Measurements from ENCODE around the gene AIMP1.

Gene AIMP1

DNA sequence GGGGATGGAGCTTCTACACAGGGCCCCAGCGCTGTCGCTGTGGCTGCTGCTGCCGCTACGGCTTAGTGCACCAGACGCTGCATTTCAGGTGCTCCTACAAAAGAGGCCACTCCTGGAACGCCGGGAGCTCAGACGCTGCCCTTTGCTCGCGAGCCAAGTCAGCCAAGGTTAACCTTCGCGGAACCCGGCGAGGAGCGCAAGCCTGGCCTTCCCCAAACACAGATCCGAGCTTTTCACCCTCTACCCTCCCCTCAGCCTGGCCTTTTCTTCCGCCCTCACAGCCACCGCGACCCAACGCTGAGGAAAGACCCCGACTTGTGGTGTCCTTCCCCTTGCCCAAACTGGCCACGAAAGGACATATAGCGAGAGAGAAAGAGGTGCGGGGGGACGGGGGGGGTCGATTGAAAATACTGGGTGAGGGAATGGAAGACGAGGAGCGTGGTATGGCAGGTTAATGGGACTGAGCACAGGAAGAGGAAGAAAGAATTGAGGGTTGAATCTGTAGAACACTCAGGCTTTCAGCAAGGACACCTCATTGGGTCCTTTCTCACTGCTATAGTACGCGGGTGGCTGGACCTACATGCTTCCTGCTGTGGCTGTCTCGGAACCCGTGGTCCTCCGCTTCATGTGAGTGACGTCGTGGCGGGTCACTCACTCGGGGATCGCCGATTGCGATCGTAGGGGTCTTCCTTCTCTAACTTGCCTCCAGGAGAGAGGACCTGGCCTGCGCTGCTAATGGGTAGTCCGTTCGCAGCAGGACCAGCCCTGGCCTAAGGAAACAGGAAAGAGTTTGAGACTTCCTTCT is at the start of gene AIMP1, which contains the start of gene TBCK:
TSS of gene AIMP1 (plus strand) at position 583 of the 805 bp plus-strand sequence. CDS start 8,460 bp downstream, outside the sequence.
TSS of gene TBCK (minus strand) at position 242 of the 805 bp plus-strand sequence. CDS start 7,249 bp downstream, outside the sequence.
- DNase-seq (ENCODE audit: low read depth in 2 of 2): peak; percentile 72 to 73

DNA sequence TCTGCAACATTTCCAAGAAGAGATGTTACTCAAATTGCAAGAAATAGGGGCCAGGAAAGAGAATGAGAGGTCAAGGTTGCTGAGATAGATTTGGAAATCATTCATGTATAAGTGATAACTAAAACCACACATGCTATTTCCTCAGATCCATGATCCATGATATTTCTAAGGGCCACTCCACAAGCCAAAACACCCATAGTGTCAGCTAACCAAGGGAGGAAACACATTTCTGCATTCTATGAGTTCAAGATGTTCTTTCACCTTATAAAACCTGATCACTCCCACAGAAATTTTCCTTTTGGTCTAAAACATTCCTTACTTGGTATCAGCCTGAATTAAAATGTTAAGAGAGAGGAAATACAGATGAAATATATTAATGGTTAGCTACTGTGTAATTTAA is 47.6 kb upstream of the AIMP1 start:
- DNase-seq (ENCODE audit: low read depth in 2 of 2): no peak

GRCh38 chr4:106269711-106270110 is 46.6 kb upstream of the AIMP1 start:
- DNase-seq (ENCODE audit: low read depth in 2 of 2): no peak

GRCh38 chr4:106270736-106271135 is 45.6 kb upstream of the AIMP1 start:
- DNase-seq (ENCODE audit: low read depth in 2 of 2): no peak

- DNase-seq (ENCODE audit: low read depth in 2 of 2): no peak
Measured at GRCh38 chr4:106273831-106274230, 42.5 kb upstream of the AIMP1 start.

DNA sequence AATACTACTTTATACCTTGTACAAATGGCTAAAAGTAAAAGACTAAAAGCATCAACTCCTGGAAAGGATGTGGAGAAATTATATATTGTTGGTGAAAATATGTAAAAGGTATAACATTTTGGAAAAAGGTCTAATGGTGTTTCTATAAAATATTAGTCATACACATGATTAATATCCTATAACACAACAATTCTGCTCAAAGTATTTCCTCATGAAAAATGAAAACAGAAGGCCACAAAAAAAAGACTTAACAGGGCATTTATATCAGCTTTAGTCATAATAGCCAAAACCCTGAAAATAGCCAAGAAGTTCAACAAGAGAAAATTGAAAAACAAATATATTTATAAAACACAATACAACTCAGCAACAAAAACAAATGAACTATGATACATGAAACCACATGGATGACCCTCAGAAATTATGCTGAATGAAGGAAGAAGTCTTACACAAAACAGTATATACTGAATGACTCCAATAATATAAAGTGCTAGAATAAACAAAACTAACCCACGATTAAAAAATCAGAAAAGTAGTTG is 39.1 kb upstream of the AIMP1 start:
- no peak for DNase-seq (ENCODE audit: low read depth in 2 of 2)

DNA sequence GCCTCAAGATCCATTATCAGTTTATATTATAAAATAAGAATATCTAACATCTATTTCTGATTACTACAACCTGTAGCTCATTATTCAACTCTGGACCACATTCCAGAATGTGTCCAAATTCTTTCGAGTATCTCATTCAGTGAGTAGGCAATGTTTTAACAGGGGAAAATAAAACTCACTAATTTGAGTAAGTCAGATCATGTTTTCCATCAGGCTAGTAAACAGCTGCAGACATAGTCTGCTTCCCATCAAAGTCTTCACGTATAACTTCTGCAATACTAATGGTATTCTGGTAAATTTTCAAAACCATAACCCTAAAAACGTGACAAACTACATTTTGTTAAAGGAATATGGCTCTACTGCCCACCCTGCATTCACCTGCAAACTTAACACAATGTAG is 32.1 kb upstream of the AIMP1 start:
- DNase-seq (ENCODE audit: low read depth in 2 of 2): no peak

GRCh38 chr4:106286611-106287010 is 29.7 kb upstream of the AIMP1 start:
- DNase-seq (ENCODE audit: low read depth in 2 of 2): no peak

DNA sequence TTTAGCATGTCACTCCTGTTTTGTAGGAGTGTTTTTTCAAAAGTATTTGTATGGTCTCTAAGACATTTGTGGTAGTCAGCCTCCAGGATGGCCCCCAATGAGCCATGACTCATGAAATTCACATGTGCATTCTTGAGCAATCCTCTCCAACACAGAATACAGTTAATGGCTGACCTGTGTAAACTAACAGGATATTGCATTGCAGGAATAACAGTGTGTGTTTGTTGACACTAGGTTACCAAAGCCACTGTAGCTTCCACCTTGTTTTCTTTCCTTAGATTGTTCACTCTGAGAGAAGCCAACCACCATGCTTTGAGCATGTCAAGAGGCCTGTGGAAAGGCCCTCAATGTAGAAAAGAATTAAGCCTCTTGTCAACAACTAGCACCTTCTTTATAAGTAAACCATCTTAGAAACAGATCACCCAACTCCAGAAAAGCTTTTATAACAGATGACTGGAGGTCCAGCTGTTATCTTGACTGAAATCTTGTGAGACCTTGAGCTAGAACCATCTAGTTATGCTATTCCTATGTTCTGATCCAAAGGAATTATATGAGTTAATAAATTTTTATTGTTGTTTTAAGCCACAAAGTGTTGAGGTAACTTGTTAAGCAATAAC is 28.9 kb upstream of the AIMP1 start:
- DNase-seq (ENCODE audit: low read depth in 2 of 2): no peak

GRCh38 chr4:106289737-106290136 is 26.6 kb upstream of the AIMP1 start:
- no peak for DNase-seq (ENCODE audit: low read depth in 2 of 2)

- no peak for DNase-seq (ENCODE audit: low read depth in 2 of 2)
Measured at GRCh38 chr4:106291678-106292077, 24.7 kb upstream of the AIMP1 start.

- no peak for DNase-seq (ENCODE audit: low read depth in 2 of 2)
Measured at GRCh38 chr4:106294062-106294461, 22.3 kb upstream of the AIMP1 start.

- no peak for DNase-seq (ENCODE audit: low read depth in 2 of 2)
Measured at GRCh38 chr4:106297245-106298035, 18.9 kb upstream of the AIMP1 start.

DNA sequence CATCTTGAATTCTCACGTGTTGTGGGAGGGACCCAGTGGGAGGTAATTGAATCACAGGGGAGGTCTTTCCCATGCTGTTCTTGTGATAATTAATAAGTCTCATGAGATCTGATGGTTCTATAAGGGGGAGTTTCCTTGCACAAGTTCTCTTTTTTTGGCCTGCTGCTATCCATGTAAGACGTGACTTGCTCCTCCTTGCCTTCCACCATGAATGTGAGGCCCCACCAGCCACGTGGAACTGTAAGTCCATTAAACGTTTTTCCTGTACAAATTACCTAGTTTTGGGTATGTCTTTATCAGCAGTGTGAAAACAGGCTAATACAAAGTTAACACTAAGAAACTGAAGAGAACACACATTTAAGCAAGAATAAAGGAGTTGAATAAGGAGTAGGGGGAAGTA is 16.4 kb upstream of the AIMP1 start:
- DNase-seq (ENCODE audit: low read depth in 2 of 2): no peak

DNA sequence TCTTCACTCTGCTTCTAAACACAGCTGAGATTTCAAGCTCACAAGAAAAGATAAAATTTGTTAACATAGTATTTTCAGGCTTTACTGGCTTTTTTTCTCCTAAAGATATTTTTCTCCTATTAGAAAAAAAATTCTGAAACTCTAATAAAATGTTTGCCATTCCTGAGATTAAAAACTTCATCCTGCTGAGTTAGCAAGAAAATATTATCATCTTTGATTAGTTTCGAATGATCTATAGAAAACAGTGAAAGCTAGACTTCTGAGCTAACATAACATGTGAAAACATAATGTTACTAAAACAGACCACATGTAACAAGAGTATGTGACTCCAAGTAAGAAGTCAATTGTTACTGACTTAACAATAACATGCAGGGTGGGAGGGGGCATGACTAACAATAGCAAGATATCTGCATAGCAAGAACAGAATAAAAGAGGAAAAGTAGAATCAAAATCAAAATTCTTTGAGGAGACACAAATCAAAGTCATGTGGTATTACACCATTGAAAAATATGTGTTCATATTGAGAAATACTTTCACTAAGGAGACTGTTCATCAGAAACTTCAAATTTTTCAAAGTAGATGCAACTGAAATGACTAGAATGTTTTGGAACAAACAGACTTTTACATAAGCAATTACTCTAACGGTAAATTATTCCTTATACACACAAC is 14.8 kb upstream of the AIMP1 start:
- DNase-seq (ENCODE audit: low read depth in 2 of 2): no peak

DNA sequence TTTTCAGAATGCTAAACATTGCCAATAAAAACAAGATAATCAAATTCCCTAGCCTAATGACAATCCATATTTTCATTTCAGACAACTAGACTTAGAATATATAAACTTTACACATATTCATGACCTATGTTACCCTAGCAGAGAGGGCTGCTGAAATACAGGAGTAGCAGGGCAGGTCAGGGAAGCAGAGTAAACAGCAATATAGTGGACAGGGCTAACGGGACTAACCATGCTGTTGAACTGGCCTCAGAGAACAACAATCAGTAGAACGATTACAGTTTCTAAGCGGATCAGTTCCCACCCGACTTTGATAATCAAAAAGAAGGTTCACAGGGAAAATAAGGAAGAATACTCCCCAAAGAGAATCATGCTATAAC is 14.3 kb upstream of the AIMP1 start:
- DNase-seq (ENCODE audit: low read depth in 2 of 2): no peak

GRCh38 chr4:106303548-106304281 is 12.6 kb upstream of the AIMP1 start:
- no peak for DNase-seq (ENCODE audit: low read depth in 2 of 2)

DNA sequence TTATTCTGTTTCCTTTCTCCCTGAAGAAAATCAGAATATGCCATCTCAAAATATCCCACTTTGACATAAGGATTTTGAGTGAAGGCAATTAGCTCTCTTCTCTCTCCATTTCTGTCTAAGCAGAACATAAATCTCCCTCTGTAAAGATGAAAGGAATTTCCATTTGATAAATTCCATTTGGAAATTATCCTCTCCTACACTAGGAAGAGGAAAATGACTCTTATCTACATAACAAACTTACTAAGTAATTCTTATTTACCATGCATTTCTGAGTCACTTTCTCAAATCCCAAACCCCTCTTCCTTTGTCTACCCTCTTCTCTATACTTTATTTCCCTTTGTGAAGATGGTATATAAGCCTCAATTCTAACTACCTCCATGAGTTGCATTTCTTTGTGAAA is 11.7 kb upstream of the AIMP1 start:
- no peak for DNase-seq (ENCODE audit: low read depth in 2 of 2)

GRCh38 chr4:106305435-106306055 is 10.8 kb upstream of the AIMP1 start:
- DNase-seq (ENCODE audit: low read depth in 2 of 2): no peak

DNA sequence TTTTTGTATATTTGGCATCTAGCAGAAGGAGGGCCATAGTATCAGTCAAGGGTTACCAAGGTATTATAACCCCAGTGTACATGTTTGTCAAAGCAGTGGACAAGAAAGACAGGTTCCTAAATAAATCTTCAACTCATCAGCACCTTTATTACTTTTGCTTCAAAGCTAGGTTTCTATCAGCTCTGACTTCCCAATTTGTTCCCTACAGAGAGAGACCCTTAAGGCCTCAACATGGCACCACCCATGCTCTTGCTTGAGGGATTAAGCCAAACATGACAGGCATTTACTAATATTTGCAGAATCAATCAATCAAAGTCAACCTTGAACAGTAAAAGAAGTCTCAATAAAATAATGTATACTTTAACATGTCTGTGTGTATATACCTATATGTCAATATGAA is 9.8 kb upstream of the AIMP1 start:
- DNase-seq (ENCODE audit: low read depth in 2 of 2): no peak

DNA sequence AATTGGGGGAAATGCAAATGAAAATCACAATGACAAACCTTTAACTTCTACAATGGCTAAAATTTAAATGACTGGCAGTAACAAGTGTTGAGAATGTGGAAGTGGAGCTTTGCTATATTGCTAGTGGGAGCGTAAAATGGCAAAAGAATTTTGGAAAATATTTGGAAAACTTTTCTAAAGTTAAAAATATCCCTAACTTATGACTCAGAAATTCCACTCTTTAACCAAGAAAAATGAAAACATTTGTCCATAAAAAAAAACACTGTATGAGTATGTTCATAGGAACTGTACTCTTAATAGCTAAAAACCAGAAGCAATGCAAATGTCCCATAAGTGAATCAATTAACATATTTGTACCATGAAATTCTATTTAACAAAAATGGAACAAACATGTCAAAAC is 4.0 kb upstream of the AIMP1 start:
- no peak for DNase-seq (ENCODE audit: low read depth in 2 of 2)
